HCT116 (cell line): Measurements from ENCODE around the gene SELPLG.

ENCODE experiments used
- EZH2 ChIP-seq: fragments of 200-600 bp; sonication (generic); IDR thresholded peaks from 2 replicates; pipeline ENCODE4 v1.6.1; 2017; ENCODE audit warnings: antibody characterized with exemption, mixed run types
- POLR2A ChIP-seq: IDR thresholded peaks from 2 replicates; pipeline ENCODE4 v1.7.0; 2011; ENCODE audit warnings: borderline replicate concordance; ENCODE audit not compliant: insufficient read depth, insufficient read length; ENCODE audit errors: extremely low read depth
- RAD21 ChIP-seq: IDR thresholded peaks from 2 replicates; pipeline ENCODE4 v1.6.1; 2012; ENCODE audit warnings: low read depth, mild to moderate bottlenecking
- ZNF274 ChIP-seq: fragments of 200-500 bp; sonication (Bioruptor generic); IDR thresholded peaks from 2 replicates; pipeline ENCODE4 v1.6.1; 2014; ENCODE audit warnings: mild to moderate bottlenecking, low read depth, low read length, inconsistent platforms
- TF ChIP-seq, protein P1 (sequence below), 3 experiments: fragments of 200-600 bp in 1 of 3; sonication (generic) in 1 of 3; IDR thresholded peaks in 2 of 3; conservative IDR thresholded peaks in 1 of 3; 2 replicates each; pipeline ENCODE4 v1.5.1; 2012 to 2017; ENCODE audit warnings: low read depth in 2 of 3, low read length in 2 of 3, antibody characterized with exemption in 1 of 3, borderline replicate concordance in 1 of 3, control low read depth in 1 of 3, mild to moderate bottlenecking in 1 of 3, mixed read lengths in 1 of 3, mixed run types in 1 of 3, moderate library complexity in 1 of 3; ENCODE audit not compliant: insufficient read depth in 1 of 3

DNA sequence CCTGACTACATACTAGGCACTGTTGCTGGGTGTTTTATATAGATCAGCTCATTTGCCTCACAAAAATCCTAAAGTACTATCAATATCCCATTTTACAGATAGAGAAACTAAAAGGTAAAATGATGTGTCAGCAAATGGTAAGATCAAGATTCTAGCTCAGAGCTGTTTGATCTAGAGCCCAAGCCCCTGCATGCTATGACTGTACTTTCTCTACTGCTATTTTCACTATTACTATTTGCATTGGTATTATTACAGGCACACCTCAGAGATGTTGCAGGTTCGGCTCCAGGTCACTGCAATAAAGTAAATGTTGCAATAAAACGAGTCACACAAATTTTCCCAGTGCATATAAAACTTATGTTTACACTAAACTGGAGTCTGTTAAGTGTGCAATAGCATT lies 60.4 kb downstream of the SELPLG start:
- TF ChIP-seq, protein P1, sequence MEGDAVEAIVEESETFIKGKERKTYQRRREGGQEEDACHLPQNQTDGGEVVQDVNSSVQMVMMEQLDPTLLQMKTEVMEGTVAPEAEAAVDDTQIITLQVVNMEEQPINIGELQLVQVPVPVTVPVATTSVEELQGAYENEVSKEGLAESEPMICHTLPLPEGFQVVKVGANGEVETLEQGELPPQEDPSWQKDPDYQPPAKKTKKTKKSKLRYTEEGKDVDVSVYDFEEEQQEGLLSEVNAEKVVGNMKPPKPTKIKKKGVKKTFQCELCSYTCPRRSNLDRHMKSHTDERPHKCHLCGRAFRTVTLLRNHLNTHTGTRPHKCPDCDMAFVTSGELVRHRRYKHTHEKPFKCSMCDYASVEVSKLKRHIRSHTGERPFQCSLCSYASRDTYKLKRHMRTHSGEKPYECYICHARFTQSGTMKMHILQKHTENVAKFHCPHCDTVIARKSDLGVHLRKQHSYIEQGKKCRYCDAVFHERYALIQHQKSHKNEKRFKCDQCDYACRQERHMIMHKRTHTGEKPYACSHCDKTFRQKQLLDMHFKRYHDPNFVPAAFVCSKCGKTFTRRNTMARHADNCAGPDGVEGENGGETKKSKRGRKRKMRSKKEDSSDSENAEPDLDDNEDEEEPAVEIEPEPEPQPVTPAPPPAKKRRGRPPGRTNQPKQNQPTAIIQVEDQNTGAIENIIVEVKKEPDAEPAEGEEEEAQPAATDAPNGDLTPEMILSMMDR (IDR thresholded peaks at IDR 0.05 in 2 of 3, conservative IDR thresholded peaks at IDR 0.05 in 1 of 3; ENCODE audit: borderline replicate concordance in 1 of 3, insufficient read depth in 1 of 3, low read depth in 2 of 3, low read length in 2 of 3) = no peak
- no peak for TF ChIP-seq ZNF274
- no peak for TF ChIP-seq RAD21
- no peak for TF ChIP-seq EZH2
- no peak for TF ChIP-seq POLR2A
